Renal cortical epithelial cell (primary cell): ENCODE measurements around the gene PLXDC1. TPM values are rescaled to one million over a fixed set of nuclear protein-coding genes. Genes with fewer than 3 reads are reported as not detected.
A peak's percentile ranks its signal among the peaks of the same experiment; 100 is the strongest.

Experiments
- DNase-seq: peaks from one replicate; pipeline ENCODE4 v3.0.0-alpha.2; 2011; ENCODE audit warnings: low read depth
- total RNA-seq: library from RNA; depleted of rRNA; stranded (reverse); fragments of >200 nt; gene quantifications from 2 replicates; pipeline ENCODE4 v1.2.3, GENCODE V29; 2014

PLXDC1 gene
- total RNA-seq, 1 donor from 2014 or later, result not detected

DNA sequence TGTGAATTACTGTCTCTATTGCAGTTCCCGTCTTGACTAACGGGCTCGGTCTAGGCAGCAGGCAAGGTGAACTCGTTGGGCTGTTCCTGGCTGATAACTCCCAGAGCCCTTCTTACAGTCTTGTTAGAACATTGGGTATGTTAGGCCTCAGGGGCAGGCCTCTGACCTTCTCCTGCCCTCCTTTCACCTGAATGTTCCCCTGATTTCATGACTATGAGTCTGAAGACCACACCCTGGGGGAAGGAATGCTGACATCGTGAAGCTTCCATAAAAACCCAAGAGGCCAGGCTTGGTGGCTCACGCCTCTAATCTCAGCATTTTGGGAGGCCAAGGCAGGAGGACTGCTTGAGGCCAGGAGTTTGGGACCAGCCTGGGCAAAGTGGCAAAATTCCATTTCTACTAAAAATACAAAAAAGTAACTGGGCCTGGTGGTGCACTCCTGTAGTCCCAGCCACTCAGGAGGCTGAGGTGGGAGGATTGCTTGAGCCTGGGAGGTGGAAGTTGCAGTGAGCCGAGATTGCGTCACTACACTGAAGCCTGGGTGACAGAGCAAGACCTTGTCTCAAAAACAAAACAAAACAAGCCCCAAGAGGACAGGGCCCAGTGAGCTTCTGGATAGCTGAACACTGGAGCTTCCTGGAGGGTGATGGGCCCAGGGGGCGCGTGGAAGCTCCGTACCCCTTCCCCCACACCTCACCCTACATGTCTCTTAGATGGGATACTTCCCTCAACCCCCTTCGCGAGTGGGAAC lies 136.5 kb downstream of the PLXDC1 start:
- no peak for DNase-seq

DNA sequence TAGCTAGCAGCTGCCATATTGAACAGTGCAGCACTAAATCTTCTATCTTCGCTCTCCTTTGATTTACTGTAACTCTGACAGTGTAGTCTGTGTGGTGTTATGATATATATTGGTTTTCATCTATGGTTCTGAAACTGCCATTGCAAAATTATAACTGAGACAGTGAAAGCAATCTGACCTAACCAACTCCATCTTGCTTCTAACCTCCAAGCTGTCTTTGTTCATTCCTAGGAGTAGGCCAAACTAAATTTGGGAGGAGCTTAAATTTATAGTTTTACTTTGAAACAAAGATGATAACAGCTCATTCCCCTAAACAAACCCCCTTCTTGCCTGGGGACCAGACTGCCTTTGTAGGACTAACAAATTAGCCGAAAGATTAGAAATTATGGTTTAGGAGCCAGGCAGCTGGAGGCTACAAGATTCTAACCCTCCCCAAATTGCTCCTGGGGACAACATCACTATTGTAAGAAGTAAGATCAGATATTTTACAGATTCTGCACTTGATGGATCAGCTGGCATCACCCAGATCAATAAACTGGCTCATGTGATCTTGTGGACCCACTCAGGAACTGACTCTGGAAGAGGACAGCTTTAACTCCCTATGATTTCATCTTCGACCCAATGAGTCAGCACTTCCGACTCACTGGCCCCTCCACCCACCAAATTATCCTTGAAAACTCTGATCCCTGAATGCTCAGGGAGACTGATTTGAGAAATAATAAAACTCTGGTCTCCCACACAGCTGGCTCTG lies 137.2 kb downstream of the PLXDC1 start:
- DNase-seq, result peak; percentile 37

Other genes with a start within 250 kb of the PLXDC1 start
- not detected in 2 replicates for gene FBXO47, start 184.2 kb downstream of the PLXDC1 start, total RNA-seq
- gene ARL5C, start 14.5 kb upstream of the PLXDC1 start, total RNA-seq, result not detected in 2 replicates
- gene CACNB1, start 46.0 kb upstream of the PLXDC1 start, total RNA-seq, result 4.3 and 5.4 TPM in 2 replicates
- 1,714 and 1,811 TPM in 2 replicates for gene RPL19, start 48.6 kb upstream of the PLXDC1 start, total RNA-seq
- gene STAC2, start 74.3 kb upstream of the PLXDC1 start, total RNA-seq, result 44.7 TPM in 1 of 2 replicates, not detected in the other
- gene FBXL20, start 250.0 kb upstream of the PLXDC1 start, total RNA-seq, result 14.1 and 24.2 TPM in 2 replicates